ENCODE measurements around the gene M1AP. TPM values are rescaled to one million over a fixed set of nuclear protein-coding genes. Genes with fewer than 3 reads are reported as not detected.

The M1AP gene
- total RNA-seq, 1 donor from 2014 or later, result 1.4 TPM

GRCh38 chr2:74603282-74604000 lies 44.7 kb downstream of the M1AP start:
- Histone ChIP-seq H3K27me3 (peaks cover 14% of the 10 kb centered on the region), H3K4me3 (no peak overlapping the region), H3K27ac (no peak overlapping the region), H3K4me1 (no peaks in the 10 kb centered on the region), H3K9me3 (no peaks in the 10 kb centered on the region), H3K36me3 (no peaks in the 10 kb centered on the region)
- DNase-seq (no peak), ATAC-seq (no peak)
- intact Hi-C loops (cut with DNase I), result no loop called here
- no peak for TF ChIP-seq CTCF (IDR thresholded peaks at IDR 0.05)

- no peak for TF ChIP-seq CTCF (IDR thresholded peaks at IDR 0.05)
- Histone ChIP-seq H3K4me3 (no peak overlapping the region), H3K27ac (no peak overlapping the region), H3K4me1 (no peaks in the 10 kb centered on the region), H3K36me3 (no peaks in the 10 kb centered on the region), H3K27me3 (peaks cover 14% of the 10 kb centered on the region), H3K9me3 (no peaks in the 10 kb centered on the region)
- intact Hi-C loops (cut with DNase I), result no loop called here
- DNase-seq, result no peak
- ATAC-seq, result no peak
Measured at GRCh38 chr2:74602586-74603281, 45.4 kb downstream of the M1AP start.

- no peak for ATAC-seq
- Histone ChIP-seq H3K27ac (no peak overlapping the region), H3K36me3 (no peaks in the 10 kb centered on the region), H3K27me3 (peaks cover 24% of the 10 kb centered on the region), H3K4me1 (no peaks in the 10 kb centered on the region), H3K4me3 (no peak overlapping the region), H3K9me3 (no peaks in the 10 kb centered on the region)
- TF ChIP-seq CTCF (IDR thresholded peaks at IDR 0.05), result no peak
- DNase-seq, result no peak
- intact Hi-C loops (cut with DNase I), result no loop called here
Measured at GRCh38 chr2:74599676-74600075, 48.5 kb downstream of the M1AP start.

GRCh38 chr2:74597410-74597809 lies 50.7 kb downstream of the M1AP start:
- Histone ChIP-seq H3K4me1 (no peaks in the 10 kb centered on the region), H3K27me3 (peaks cover 23% of the 10 kb centered on the region), H3K4me3 (no peak overlapping the region), H3K36me3 (no peaks in the 10 kb centered on the region), H3K27ac (no peak overlapping the region), H3K9me3 (no peaks in the 10 kb centered on the region)
- ATAC-seq (no peak), DNase-seq (no peak)
- TF ChIP-seq CTCF (IDR thresholded peaks at IDR 0.05), result no peak
- intact Hi-C loops (cut with DNase I), result no loop called here

- no peaks in the 10 kb centered on the region for H3K9me3 ChIP-seq
- H3K27me3 ChIP-seq, result peaks cover 29% of the 10 kb centered on the region
- DNase-seq (no peak), ATAC-seq (no peak)
- no peak overlapping the region for H3K4me3 ChIP-seq
- no peaks in the 10 kb centered on the region for H3K36me3 ChIP-seq
- no peaks in the 10 kb centered on the region for H3K4me1 ChIP-seq
- H3K27ac ChIP-seq, result no peak overlapping the region
- no peak for TF ChIP-seq CTCF (IDR thresholded peaks at IDR 0.05)
- intact Hi-C loops (cut with DNase I), result no loop called here
Measured at GRCh38 chr2:74596584-74596983, 51.5 kb downstream of the M1AP start.
